Naive thymus-derived CD4-positive, alpha-beta T cell (primary cell): ENCODE measurements around the gene URGCP. TPM values are rescaled to one million over a fixed set of nuclear protein-coding genes. Genes with fewer than 3 reads are reported as not detected.
"Not testable (repeated sequence)": the region's sequence is repeated elsewhere in the genome, so short reads cannot be mapped to it uniquely, and the experiment has no call there.

ENCODE experiments used
- ATAC-seq: fragments of 150-1000 bp; cut with Tn5 transposase; 2 replicates; pipeline ENCODE4 v1.10.0; 2021; ENCODE audit warnings: mild to moderate bottlenecking, moderate library complexity
- CTCF ChIA-PET: fragments of 350-600 bp; sonication (Branson Sonifier 250); formaldehyde crosslinking; loops from one replicate; lab custom pipeline; 2021; ENCODE audit warnings: antibody characterized with exemption; lab: Charles Lee
- POLR2A ChIA-PET: fragments of 350-600 bp; sonication (Branson Sonifier 250); formaldehyde crosslinking; loops from one replicate; lab custom pipeline; 2021; ENCODE audit warnings: antibody characterized with exemption, inconsistent platforms; lab: Charles Lee
- DNase-seq, 9 donors: peaks; one replicate each; pipeline versions ENCODE4 v3.0.0 to v3.0.0-alpha.2; 2020 to 2022; ENCODE audit warnings: mixed read lengths in 1 of 9
- H3K27ac ChIP-seq: one replicate; pipeline ENCODE4 v1.7.0; 2013; ENCODE audit warnings: mild to moderate bottlenecking, low read depth, low read length, moderate library complexity
- H3K27me3 ChIP-seq, 2 donors: one replicate each; pipeline ENCODE4 v1.7.0; 2013; ENCODE audit warnings: low read length in 2 of 2, mild to moderate bottlenecking in 2 of 2, moderate library complexity in 2 of 2; ENCODE audit not compliant: control insufficient read depth in 2 of 2, insufficient read depth in 2 of 2
- H3K36me3 ChIP-seq, 3 experiments: 1 replicate in 2 of 3; 2 replicates in 1 of 3; pipeline ENCODE4 v1.7.0; 2013; ENCODE audit warnings: low read length in 3 of 3, mild to moderate bottlenecking in 3 of 3, moderate library complexity in 1 of 3; ENCODE audit not compliant: insufficient read depth in 3 of 3, control insufficient read depth in 2 of 3
- H3K4me1 ChIP-seq, 2 donors: one replicate each; pipeline ENCODE4 v1.7.0; 2013; ENCODE audit warnings: low read length in 2 of 2, mild to moderate bottlenecking in 2 of 2, moderate library complexity in 1 of 2; ENCODE audit not compliant: control insufficient read depth in 2 of 2, insufficient read depth in 2 of 2
- H3K4me3 ChIP-seq: 2 replicates; pipeline ENCODE4 v1.7.0; 2013; ENCODE audit warnings: mild to moderate bottlenecking, low read length
- H3K9me3 ChIP-seq, 3 experiments: 1 replicate in 2 of 3; 2 replicates in 1 of 3; pipeline ENCODE4 v1.7.0; 2013; ENCODE audit warnings: low read length in 3 of 3; ENCODE audit not compliant: control insufficient read depth in 2 of 3
- H3K27ac Mint-ChIP-seq, 9 donors: one replicate each; pipeline ENCODE4 v1.8.0; 2020 to 2022; ENCODE audit warnings: mixed read lengths in 9 of 9, mild to moderate bottlenecking in 8 of 9, moderate library complexity in 5 of 9, inconsistent platforms in 2 of 9
- H3K27me3 Mint-ChIP-seq, 5 donors: one replicate each; pipeline ENCODE4 v1.8.0; 2021 to 2022; ENCODE audit warnings: mixed read lengths in 5 of 5, mild to moderate bottlenecking in 1 of 5
- H3K36me3 Mint-ChIP-seq, 5 donors: one replicate each; pipeline ENCODE4 v1.8.0; 2020 to 2022; ENCODE audit warnings: mixed read lengths in 5 of 5, mild to moderate bottlenecking in 3 of 5, inconsistent platforms in 1 of 5
- H3K4me1 Mint-ChIP-seq, 7 donors: one replicate each; pipeline ENCODE4 v1.8.0; 2020 to 2022; ENCODE audit warnings: mixed read lengths in 7 of 7, mild to moderate bottlenecking in 3 of 7, inconsistent platforms in 1 of 7
- H3K4me3 Mint-ChIP-seq, 10 donors: one replicate each; pipeline ENCODE4 v1.8.0; 2020 to 2022; ENCODE audit warnings: mild to moderate bottlenecking in 10 of 10, mixed read lengths in 10 of 10, moderate library complexity in 6 of 10, inconsistent platforms in 2 of 10
- H3K9me3 Mint-ChIP-seq, 11 donors: one replicate each; pipeline ENCODE4 v1.8.0; 2020 to 2022; ENCODE audit warnings: mixed read lengths in 11 of 11, mild to moderate bottlenecking in 4 of 11, inconsistent platforms in 1 of 11, moderate library complexity in 1 of 11
- intact Hi-C, 2 donors: fragments of 100-400 bp; cut with micrococcal nuclease; formaldehyde crosslinking; loops; one replicate each; pipeline ENCODE4 v1.15.1; 2023
- polyA plus RNA-seq, 2 donors: library from polyadenylated mRNA; unstranded; fragments of 300-500 nt; fragmentation: Illumina TruSeq; gene quantifications; one replicate each; pipeline ENCODE4 v1.2.3, GENCODE V29; 2021
- total RNA-seq, 6 experiments: library from RNA in 5 of 6; stranded (reverse) in 5 of 6; gene quantifications; 1 replicate in 5 of 6; 2 replicates in 1 of 6; pipeline ENCODE4 v1.2.3 and lab custom pipeline; 2021 to 2026

Gene URGCP
- total and polyA plus RNA-seq, 7 experiments from 2014 or later = 20.0 to 40.6 (median 26.8) TPM

- no peaks in the 10 kb centered on the region for H3K36me3 Mint-ChIP-seq
- H3K27me3 ChIP-seq = no peaks in the 10 kb centered on the region
Measured at GRCh38 chr7:43843296-43843695, 63.1 kb downstream of the URGCP start.

GRCh38 chr7:43838201-43838658 lies 68.2 kb downstream of the URGCP start:
- H3K4me3 Mint-ChIP-seq = peak overlapping the region in 5 of 10 donors; percentile 57 to 82 (median 77)
- peaks cover 2 to 27% (median 21%) of the 10 kb centered on the region in 7 donors for H3K4me1 Mint-ChIP-seq

More at GRCh38 chr7:43843296-43843695, 63.1 kb downstream of the URGCP start:
- peaks cover 3% of the 10 kb centered on the region in 2 donors for H3K4me1 ChIP-seq
- H3K4me3 Mint-ChIP-seq = no peak overlapping the region
- intact Hi-C loops = no loop called here
- no peaks in the 10 kb centered on the region for H3K36me3 ChIP-seq
- peaks cover 0 to 13% (median 5%) of the 10 kb centered on the region in 5 donors for H3K27me3 Mint-ChIP-seq
- no peaks in the 10 kb centered on the region for H3K9me3 Mint-ChIP-seq
- ChIA-PET POLR2A (no interaction called here), CTCF (interaction anchor here (0.7 to 1.6 kb wide), 2 partner anchors 111 to 260 kb away, joined by 3 read pairs; partner anchors contain the start of gene STK17A)
- H3K27ac ChIP-seq = no peak overlapping the region
- no peak overlapping the region for H3K4me3 ChIP-seq
- ATAC-seq (no peak), DNase-seq (no peak)
- no peak overlapping the region for H3K27ac Mint-ChIP-seq
- H3K9me3 ChIP-seq = no peaks in the 10 kb centered on the region
- peaks cover 2 to 9% (median 5%) of the 10 kb centered on the region in 7 donors for H3K4me1 Mint-ChIP-seq

GRCh38 chr7:43834463-43835251 lies 71.7 kb downstream of the URGCP start:
- H3K4me3 ChIP-seq = peak overlapping the region; percentile 79
- peaks cover 0 to 6% (median 0%) of the 10 kb centered on the region in 5 donors for H3K27me3 Mint-ChIP-seq
- ChIA-PET CTCF (interaction anchor here (0.6 to 1.5 kb wide), 6 partner anchors 72 to 925 kb away, joined by 3 to 6 read pairs (median 4); partner anchors contain the start of gene STK17A), POLR2A (interaction anchor here (0.7 to 1.2 kb wide), 5 partner anchors 73 to 903 kb away, joined by 3 to 4 read pairs (median 3); partner anchors contain the start of genes PSMA2 and STK17A)
- peak overlapping the region; percentile 74 to 96 (median 84) for H3K4me3 Mint-ChIP-seq
- H3K36me3 Mint-ChIP-seq = peaks cover 0 to 12% (median 0%) of the 10 kb centered on the region in 5 donors
- no peaks in the 10 kb centered on the region for H3K9me3 ChIP-seq
- peak overlapping the region; percentile 79 to 95 (median 86) for H3K27ac Mint-ChIP-seq
- intact Hi-C loops = loop anchor here (1.0 to 10.0 kb wide), 7 partner anchors 106 to 1710 kb away; partner anchors contain the start of genes STK17A (in 2 of the 2) and COA1 (in 1 of the 2)
- H3K27me3 ChIP-seq = no peaks in the 10 kb centered on the region
- peak; percentile 44 for ATAC-seq
- DNase-seq = peak in 8 of 9 donors; percentile 25 to 56 (median 46)
- peak overlapping the region; percentile 33 for H3K27ac ChIP-seq
- H3K9me3 Mint-ChIP-seq = peaks cover 0 to 19% (median 5%) of the 10 kb centered on the region in 11 donors
- H3K4me1 ChIP-seq = peaks cover 8 to 15% of the 10 kb centered on the region in 2 donors
- no peaks in the 10 kb centered on the region for H3K36me3 ChIP-seq
- peaks cover 2 to 27% (median 21%) of the 10 kb centered on the region in 7 donors for H3K4me1 Mint-ChIP-seq

More at GRCh38 chr7:43838201-43838658, 68.2 kb downstream of the URGCP start:
- peak overlapping the region; percentile 61 for H3K4me3 ChIP-seq
- Mint-ChIP-seq H3K27me3 (peaks cover 0 to 12% (median 0%) of the 10 kb centered on the region in 5 donors), H3K27ac (peak overlapping the region in 3 of 9 donors; percentile 47 to 79 (median 47)), H3K9me3 (peaks cover 0 to 5% (median 0%) of the 10 kb centered on the region in 11 donors), H3K36me3 (peaks cover 0 to 10% (median 0%) of the 10 kb centered on the region in 5 donors)
- no peak for ATAC-seq
- peak overlapping the region; percentile 4 for H3K27ac ChIP-seq
- no peaks in the 10 kb centered on the region for H3K9me3 ChIP-seq
- no peaks in the 10 kb centered on the region for H3K27me3 ChIP-seq
- DNase-seq = no peak
- peaks cover 8 to 15% of the 10 kb centered on the region in 2 donors for H3K4me1 ChIP-seq
- CTCF ChIA-PET = interaction anchor here (0.7 to 3.9 kb wide), 18 partner anchors 10 to 1898 kb away, joined by 3 to 27 read pairs (median 4); partner anchors contain the start of gene STK17A
- POLR2A ChIA-PET = interaction anchor here (0.8 to 2.0 kb wide), 4 partner anchors 9 to 256 kb away, joined by 3 to 6 read pairs (median 4); partner anchors contain the start of genes MRPS24 and STK17A
- no peaks in the 10 kb centered on the region for H3K36me3 ChIP-seq
- intact Hi-C loops = loop anchor here (2.0 to 10.0 kb wide), 9 partner anchors 79 to 1895 kb away; partner anchors contain the start of genes BLVRA (in 1 of the 2), MRPL32 (in 1 of the 2) and PSMA2 (in 1 of the 2)

- ChIA-PET CTCF (interaction anchor here (1.8 kb wide), 1 partner anchor 248 kb away, joined by 3 read pairs; the partner anchor contains the start of gene STK17A), POLR2A (interaction anchor here (0.7 to 1.0 kb wide), 2 partner anchors 11 to 243 kb away, joined by 4 read pairs; no protein-coding TSS in a partner anchor)
- H3K4me3 ChIP-seq, ATAC-seq, H3K36me3 ChIP-seq, H3K27me3 ChIP-seq, H3K27ac Mint-ChIP-seq, H3K27ac ChIP-seq, H3K4me3 Mint-ChIP-seq, H3K9me3 ChIP-seq, DNase-seq: not testable (repeated sequence)
- Mint-ChIP-seq H3K9me3 (peaks cover 0 to 19% (median 5%) of the 10 kb centered on the region in 11 donors), H3K36me3 (peaks cover 0 to 14% (median 0%) of the 10 kb centered on the region in 5 donors), H3K27me3 (peaks cover 7 to 24% (median 18%) of the 10 kb centered on the region in 5 donors), H3K4me1 (peaks cover 0 to 20% (median 16%) of the 10 kb centered on the region in 7 donors)
- peaks cover 6 to 12% of the 10 kb centered on the region in 2 donors for H3K4me1 ChIP-seq
- intact Hi-C loops = loop anchor here in 1 of 2 donors (10.0 kb wide), 2 partner anchors 376 to 1706 kb away; no protein-coding TSS in a partner anchor
Measured at GRCh38 chr7:43830917-43831316, 75.5 kb downstream of the URGCP start.

Other genes with a start within 250 kb of the URGCP start
- gene COA1, start 177.1 kb downstream of the URGCP start, total RNA-seq = 10 to 100 TPM; 51.3 to 73.3 (median 64.6) TPM
- 10 to 100 TPM; 67.1 to 86.6 TPM for gene COA1, start 177.1 kb downstream of the URGCP start, polyA plus RNA-seq
- 10 to 100 TPM; 11.2 to 41.2 (median 16.1) TPM for gene BLVRA, start 147.9 kb downstream of the URGCP start, total RNA-seq
- 10 to 100 TPM; 28.2 to 38.7 TPM for gene BLVRA, start 147.9 kb downstream of the URGCP start, polyA plus RNA-seq
- gene MRPS24, start 37.1 kb downstream of the URGCP start, total RNA-seq = 10 to 100 TPM; 44.2 to 76.6 (median 62.3) TPM
- 100 to 1,000 TPM; 169 to 187 TPM for gene MRPS24, start 37.1 kb downstream of the URGCP start, polyA plus RNA-seq
- 10 to 100 TPM in 2 of 5 experiments, 1 to 10 TPM in 3; 6.3 to 13.9 (median 9.6) TPM for gene UBE2D4, start 19.8 kb upstream of the URGCP start, total RNA-seq
- 10 to 100 TPM; 13.4 to 15.9 TPM for gene UBE2D4, start 19.8 kb upstream of the URGCP start, polyA plus RNA-seq
- gene SPDYE1, start 91.3 kb upstream of the URGCP start, total RNA-seq = under 1 TPM in 2 of 5 experiments, not detected in 3; 0.19 to 0.30 TPM
- gene SPDYE1, start 91.3 kb upstream of the URGCP start, polyA plus RNA-seq = under 1 TPM; 0.07 to 0.21 TPM
- gene DBNL, start 138.1 kb upstream of the URGCP start, total RNA-seq = 100 to 1,000 TPM; 112 to 182 (median 164) TPM
- gene DBNL, start 138.1 kb upstream of the URGCP start, polyA plus RNA-seq = 100 to 1,000 TPM; 171 to 217 TPM
- gene PGAM2, start 159.0 kb upstream of the URGCP start, total RNA-seq = 1 to 10 TPM in 4 of 5 experiments, under 1 TPM in 1; 0.73 to 3.1 (median 1.8) TPM
- not detected for gene PGAM2, start 159.0 kb upstream of the URGCP start, polyA plus RNA-seq
- 10 to 100 TPM; 33.9 to 77.1 (median 48.9) TPM for gene POLM, start 175.9 kb upstream of the URGCP start, total RNA-seq
- 10 to 100 TPM; 18.2 to 20.4 TPM for gene POLM, start 175.9 kb upstream of the URGCP start, polyA plus RNA-seq
- gene AEBP1, start 197.7 kb upstream of the URGCP start, total RNA-seq = 10 to 100 TPM in 4 of 5 experiments, 1 to 10 TPM in 1; 7.7 to 33.1 (median 27.5) TPM
- gene AEBP1, start 197.7 kb upstream of the URGCP start, polyA plus RNA-seq = 10 to 100 TPM in 1 of 2 donors, 1 to 10 TPM in 1; 3.0 to 13.5 TPM
- 100 to 1,000 TPM in 1 of 5 experiments, 10 to 100 TPM in 4; 55.1 to 118 (median 69.2) TPM for gene POLD2, start 217.0 kb upstream of the URGCP start, total RNA-seq
- 10 to 100 TPM; 78.1 to 94.8 TPM for gene POLD2, start 217.0 kb upstream of the URGCP start, polyA plus RNA-seq
- not detected for gene MYL7, start 234.7 kb upstream of the URGCP start, total RNA-seq
- gene MYL7, start 234.7 kb upstream of the URGCP start, polyA plus RNA-seq = not detected